ENCODE results near the gene TNXB.
A peak's percentile ranks its signal among the peaks of the same experiment; 100 is the strongest.

TNXB gene

GRCh38 chr6:32152769-32153563, 43.8 kb upstream of the TNXB start:
- TF ChIP-seq CTCF (IDR thresholded peaks at IDR 0.05; ENCODE audit: insufficient read depth, low read depth, low read length, missing control alignments), result no peak
- peak overlapping the region; percentile 94 for H3K4me3 ChIP-seq (ENCODE audit: low read length)
- peak; percentile 38 for DNase-seq (ENCODE audit: low read depth)

- peak within 1 kb of the TSS; percentile 94 for H3K4me3 ChIP-seq (ENCODE audit: low read length)
- TF ChIP-seq CTCF (IDR thresholded peaks at IDR 0.05; ENCODE audit: insufficient read depth, low read depth, low read length, missing control alignments), result no peak
- no peak for DNase-seq (ENCODE audit: low read depth)
Measured at GRCh38 chr6:32151863-32152768, 43.0 kb upstream of the TNXB start, which contains the start of gene PRRT1. PRRT1 (minus strand) TSS chr6:32151939; CDS start chr6:32151827, 112 bp downstream.

GRCh38 chr6:32151181-32151862, 42.2 kb upstream of the TNXB start:
- DNase-seq (ENCODE audit: low read depth), result no peak
- no peak overlapping the region for H3K4me3 ChIP-seq (ENCODE audit: low read length)
- no peak for TF ChIP-seq CTCF (IDR thresholded peaks at IDR 0.05; ENCODE audit: insufficient read depth, low read depth, low read length, missing control alignments)

- no peak for DNase-seq (ENCODE audit: low read depth)
- TF ChIP-seq CTCF (IDR thresholded peaks at IDR 0.05; ENCODE audit: insufficient read depth, low read depth, low read length, missing control alignments), result no peak
- H3K4me3 ChIP-seq (ENCODE audit: low read length), result no peak overlapping the region
Measured at GRCh38 chr6:32149932-32150870, 41.1 kb upstream of the TNXB start.

- no peak for DNase-seq (ENCODE audit: low read depth)
- H3K4me3 ChIP-seq (ENCODE audit: low read length), result peak overlapping the region; percentile 82
- TF ChIP-seq CTCF (IDR thresholded peaks at IDR 0.05; ENCODE audit: insufficient read depth, low read depth, low read length, missing control alignments), result no peak
Measured at GRCh38 chr6:32149092-32149755, 40.1 kb upstream of the TNXB start.
